HG03060 (cell line): ENCODE results near the gene ELAVL1.

ENCODE experiments used
- ATAC-seq: cut with Tn5 transposase; IDR thresholded peaks from one replicate; pipeline ENCODE4 v1.9.1; 2021; ENCODE audit warnings: low read depth, moderate number of reproducible peaks; ENCODE audit not compliant: unreplicated experiment

The ELAVL1 gene

GRCh38 chr19:8022275-8022674, 16.8 kb upstream of the ELAVL1 start:
- no peak for ATAC-seq

- ATAC-seq, result no peak
Observed at GRCh38 chr19:8021374-8021773, 15.9 kb upstream of the ELAVL1 start.

GRCh38 chr19:8020681-8021080, 15.2 kb upstream of the ELAVL1 start:
- no peak for ATAC-seq

- ATAC-seq, result no peak
Observed at GRCh38 chr19:8017808-8018207, 12.4 kb upstream of the ELAVL1 start.

GRCh38 chr19:8004723-8005513, 523 bp downstream of the ELAVL1 start:
- ATAC-seq, result no peak

GRCh38 chr19:8004001-8004400, 1.4 kb downstream of the ELAVL1 start:
- no peak for ATAC-seq

GRCh38 chr19:8001995-8002849, 3.2 kb downstream of the ELAVL1 start:
- no peak for ATAC-seq

GRCh38 chr19:8001651-8001994, 3.8 kb downstream of the ELAVL1 start:
- no peak for ATAC-seq

GRCh38 chr19:8000298-8001038, 5.0 kb downstream of the ELAVL1 start:
- no peak for ATAC-seq

GRCh38 chr19:7999376-7999775, 6.1 kb downstream of the ELAVL1 start:
- no peak for ATAC-seq

- ATAC-seq, result no peak
Observed at GRCh38 chr19:7997809-7998480, 7.5 kb downstream of the ELAVL1 start.

- ATAC-seq, result no peak
Observed at GRCh38 chr19:7996883-7997282, 8.6 kb downstream of the ELAVL1 start.

GRCh38 chr19:7995810-7996158, 9.7 kb downstream of the ELAVL1 start:
- ATAC-seq, result no peak

GRCh38 chr19:7994928-7995809, 10.3 kb downstream of the ELAVL1 start:
- no peak for ATAC-seq

- ATAC-seq, result no peak
Observed at GRCh38 chr19:7994114-7994513, 11.3 kb downstream of the ELAVL1 start.

- ATAC-seq, result no peak
Observed at GRCh38 chr19:7993560-7993959, 11.9 kb downstream of the ELAVL1 start.

GRCh38 chr19:7992575-7992974, 12.9 kb downstream of the ELAVL1 start:
- ATAC-seq, result no peak

GRCh38 chr19:7989071-7989575, 16.3 kb downstream of the ELAVL1 start:
- no peak for ATAC-seq

GRCh38 chr19:7988307-7988706, 17.1 kb downstream of the ELAVL1 start:
- ATAC-seq, result no peak
